HCT116 (cell line): ENCODE measurements around the gene OPCML. TPM values are rescaled to one million over a fixed set of nuclear protein-coding genes. Genes with fewer than 3 reads are reported as not detected.

Experiments
- ATAC-seq: fragments of 200-7000 bp; cut with Tn5 transposase; 2 replicates; pipeline ENCODE4 v1.9.1; 2020; ENCODE audit warnings: mild to moderate bottlenecking, moderate library complexity
- BruUV-seq: library from RNA; stranded (reverse); fragments of 400-500 nt; replicated peaks from 2 replicates; lab custom pipeline; 2021; lab: Mats Ljungman, UMichigan
- CTCF ChIA-PET: fragments of 300-600 bp; sonication (Branson Sonifier 250); formaldehyde crosslinking; loops from one replicate; lab custom pipeline; 2021; ENCODE audit warnings: antibody characterized with exemption; lab: Charles Lee
- POLR2A ChIA-PET: fragments of 300-600, 350-600 bp; sonication (Branson Sonifier 250); formaldehyde crosslinking; loops from one replicate; lab custom pipeline; 2021; ENCODE audit warnings: antibody characterized with exemption; lab: Charles Lee
- RAD21 ChIA-PET, 2 experiments: fragments of 300-600 bp; sonication (Branson Sonifier 250); formaldehyde crosslinking; loops; one replicate each; lab custom pipeline; 2023; ENCODE audit warnings: low total read pairs in 2 of 2; ENCODE audit not compliant: uncharacterized antibody in 2 of 2, unreplicated experiment in 2 of 2, low non-redundant PET in 1 of 2; lab: Charles Lee
- DNase-seq: peaks from one replicate; pipeline ENCODE4 v3.0.0-alpha.2; 2010; ENCODE audit warnings: low read depth, low spot score
- H2AFZ ChIP-seq: fragments of 200-600 bp; shearing (Covaris generic), sonication (generic); 2 replicates; pipeline ENCODE4 v1.6.1; 2017; ENCODE audit warnings: low read depth, mixed run types, mixed read lengths, antibody characterized with exemption, low read length; ENCODE audit not compliant: poor library complexity, severe bottlenecking
- H3K27ac ChIP-seq: 2 replicates; pipeline ENCODE4 v1.5.1; 2012; ENCODE audit warnings: low read depth, low read length
- H3K27me3 ChIP-seq: fragments of 200-600 bp; sonication (generic); 2 replicates; pipeline ENCODE4 v1.6.1; 2016; ENCODE audit warnings: mixed run types, low read length, mixed read lengths; ENCODE audit not compliant: insufficient read depth
- H3K36me3 ChIP-seq, 2 experiments: fragments of 200-500 bp in 1 of 2; fragments of 200-600 bp in 1 of 2; sonication (Bioruptor generic) in 1 of 2; sonication (generic) in 1 of 2; 2 replicates each; pipeline versions ENCODE4 v1.5.1 to v1.6.1; 2014 to 2016; ENCODE audit warnings: low read length in 2 of 2, inconsistent platforms in 1 of 2, mixed read lengths in 1 of 2, mixed run types in 1 of 2; ENCODE audit not compliant: insufficient read depth in 2 of 2, control insufficient read depth in 1 of 2
- H3K4me1 ChIP-seq, 2 experiments: fragments of 200-600 bp in 1 of 2; sonication (generic) in 1 of 2; 2 replicates each; pipeline versions ENCODE4 v1.5.1 to v1.6.1; 2012 to 2017; ENCODE audit warnings: low read length in 2 of 2, inconsistent platforms in 1 of 2, mild to moderate bottlenecking in 1 of 2, mixed read lengths in 1 of 2, mixed run types in 1 of 2, moderate library complexity in 1 of 2; ENCODE audit not compliant: insufficient read depth in 2 of 2, control insufficient read depth in 1 of 2
- H3K4me2 ChIP-seq: fragments of 200-600 bp; sonication (generic); 2 replicates; pipeline ENCODE4 v1.6.1; 2017; ENCODE audit warnings: mixed run types, low read length, mixed read lengths
- H3K4me3 ChIP-seq, 2 experiments: fragments of 200-600 bp in 1 of 2; sonication (generic) in 1 of 2; replicated peaks in 1 of 2; 2 replicates each; pipeline ENCODE4 v1.5.1; 2011 to 2016; ENCODE audit warnings: low read length in 2 of 2, control low read depth in 1 of 2, low read depth in 1 of 2, mild to moderate bottlenecking in 1 of 2, mixed read lengths in 1 of 2, mixed run types in 1 of 2
- H3K79me2 ChIP-seq: fragments of 200-600 bp; sonication (generic); 2 replicates; pipeline ENCODE4 v1.6.1; 2017; ENCODE audit warnings: mild to moderate bottlenecking, mixed run types, low read length, moderate library complexity, mixed read lengths; ENCODE audit not compliant: insufficient read depth
- H3K9ac ChIP-seq: fragments of 200-600 bp; sonication (generic); 2 replicates; pipeline ENCODE4 v1.6.1; 2016; ENCODE audit warnings: low read length, mixed read lengths
- H3K9me2 ChIP-seq: fragments of 200-600 bp; sonication (generic), shearing (Covaris generic); 2 replicates; pipeline ENCODE4 v1.6.1; 2017; ENCODE audit warnings: mixed run types, mild to moderate bottlenecking, moderate library complexity; ENCODE audit not compliant: insufficient read depth
- H3K9me3 ChIP-seq, 2 experiments: fragments of 200-500 bp in 1 of 2; fragments of 200-600 bp in 1 of 2; sonication (Bioruptor generic) in 1 of 2; sonication (generic) in 1 of 2; 2 replicates each; pipeline ENCODE4 v1.6.1; 2014 to 2017; ENCODE audit warnings: low read length in 2 of 2, mixed read lengths in 2 of 2, inconsistent platforms in 1 of 2, low read depth in 1 of 2, mild to moderate bottlenecking in 1 of 2, mixed run types in 1 of 2, moderate library complexity in 1 of 2; ENCODE audit not compliant: control insufficient read depth in 1 of 2, insufficient read depth in 1 of 2
- H4K20me1 ChIP-seq: fragments of 200-600 bp; sonication (generic), shearing (Covaris generic); 2 replicates; pipeline ENCODE4 v1.6.1; 2017; ENCODE audit warnings: mixed run types, mild to moderate bottlenecking, moderate library complexity; ENCODE audit not compliant: insufficient read depth
- CBX3 ChIP-seq: IDR thresholded peaks from 2 replicates; pipeline ENCODE4 v1.6.1; 2012; ENCODE audit warnings: low read depth
- CEBPB ChIP-seq: IDR thresholded peaks from 2 replicates; pipeline ENCODE4 v1.6.1; 2012; ENCODE audit warnings: low read depth
- CTCF ChIP-seq, 3 experiments: fragments of 200-600 bp in 1 of 3; sonication (generic) in 1 of 3; IDR thresholded peaks in 2 of 3; conservative IDR thresholded peaks in 1 of 3; 2 replicates each; pipeline ENCODE4 v1.5.1; 2012 to 2017; ENCODE audit warnings: low read depth in 2 of 3, low read length in 2 of 3, antibody characterized with exemption in 1 of 3, borderline replicate concordance in 1 of 3, control low read depth in 1 of 3, mild to moderate bottlenecking in 1 of 3, mixed read lengths in 1 of 3, mixed run types in 1 of 3, moderate library complexity in 1 of 3; ENCODE audit not compliant: insufficient read depth in 1 of 3
- EZH2 ChIP-seq: fragments of 200-600 bp; sonication (generic); IDR thresholded peaks from 2 replicates; pipeline ENCODE4 v1.6.1; 2017; ENCODE audit warnings: antibody characterized with exemption, mixed run types
- EZH2phosphoT487 ChIP-seq: fragments of 200-600 bp; IDR thresholded peaks from 2 replicates; pipeline ENCODE4 v1.6.1; 2018; ENCODE audit warnings: antibody characterized with exemption, borderline replicate concordance
- FOSL1 ChIP-seq: IDR thresholded peaks from 2 replicates; pipeline ENCODE4 v1.6.1; 2012; ENCODE audit warnings: low read depth
- JUND ChIP-seq: IDR thresholded peaks from 2 replicates; pipeline ENCODE4 v1.6.1; 2012
- POLR2AphosphoS5 ChIP-seq: IDR thresholded peaks from 2 replicates; pipeline ENCODE4 v1.6.1; 2011; ENCODE audit warnings: mild to moderate bottlenecking, low read depth, low read length, moderate library complexity
- RAD21 ChIP-seq: IDR thresholded peaks from 2 replicates; pipeline ENCODE4 v1.6.1; 2012; ENCODE audit warnings: low read depth, mild to moderate bottlenecking
- TCF7L2 ChIP-seq: IDR thresholded peaks from 2 replicates; pipeline ENCODE4 v1.7.0; 2011; ENCODE audit warnings: borderline replicate concordance, inconsistent platforms; ENCODE audit not compliant: insufficient read depth, insufficient read length; ENCODE audit errors: extremely low read depth
- YY1 ChIP-seq: IDR thresholded peaks from 2 replicates; pipeline ENCODE4 v1.6.1; 2011; ENCODE audit warnings: low read length, low read depth, moderate library complexity, mild to moderate bottlenecking; ENCODE audit not compliant: insufficient replicate concordance; ENCODE audit errors: extremely low read depth
- ZBTB33 ChIP-seq: IDR thresholded peaks from 2 replicates; pipeline ENCODE4 v1.6.1; 2011; ENCODE audit warnings: mild to moderate bottlenecking, low read length, moderate library complexity; ENCODE audit not compliant: insufficient replicate concordance; ENCODE audit errors: extremely low read depth
- ZFX ChIP-seq: fragments of 450-650 bp; IDR thresholded peaks from 2 replicates; pipeline ENCODE4 v1.6.1; 2017
- intact Hi-C: fragments of 100-400 bp; cut with micrococcal nuclease; formaldehyde crosslinking; loops from 2 replicates; pipeline ENCODE4 v1.10.0; 2022
- total RNA-seq: library from RNA; stranded (reverse); gene quantifications from one replicate; pipeline ENCODE4 v1.2.1, GENCODE V29; 2021; ENCODE audit not compliant: unreplicated experiment

OPCML gene
- total RNA-seq, 1 experiment from 2014 or later: not detected

- H4K20me1 ChIP-seq: no peaks in the 10 kb centered on the region
- no peak overlapping the region for H3K4me3 ChIP-seq
- no peak overlapping the region for H3K9ac ChIP-seq
- intact Hi-C loops: loop anchor here (5.0 kb wide), 1 partner anchor 747 kb away; no protein-coding TSS in a partner anchor
- H3K27ac ChIP-seq: no peak overlapping the region
- TF ChIP-seq POLR2AphosphoS5: no peak
- no peak for TF ChIP-seq FOSL1
- TF ChIP-seq JUND: no peak
- TF ChIP-seq CEBPB: no peak
- TF ChIP-seq RAD21: no peak
- TF ChIP-seq TCF7L2: no peak
- no peak for TF ChIP-seq YY1
- TF ChIP-seq CTCF (IDR thresholded peaks at IDR 0.05 in 2 of 3, conservative IDR thresholded peaks at IDR 0.05 in 1 of 3; ENCODE audit: borderline replicate concordance in 1 of 3, insufficient read depth in 1 of 3, low read depth in 2 of 3, low read length in 2 of 3): no peak
- TF ChIP-seq ZBTB33: no peak
- TF ChIP-seq EZH2: no peak
- TF ChIP-seq EZH2phosphoT487: no peak
- TF ChIP-seq ZFX: no peak
- TF ChIP-seq CBX3: no peak
- BruUV-seq: no TSS peak
- ChIA-PET RAD21 (no interaction called here), POLR2A (no interaction called here), CTCF (no interaction called here)
- H3K9me2 ChIP-seq: no peaks in the 10 kb centered on the region
- H3K4me2 ChIP-seq: no peak overlapping the region
- H3K4me1 ChIP-seq: no peaks in the 10 kb centered on the region
- H3K79me2 ChIP-seq: no peaks in the 10 kb centered on the region
- no peak overlapping the region for H2AFZ ChIP-seq
- DNase-seq: no peak
- H3K27me3 ChIP-seq: no peaks in the 10 kb centered on the region
- ATAC-seq: no peak
- no peaks in the 10 kb centered on the region for H3K36me3 ChIP-seq
- H3K9me3 ChIP-seq: peaks cover 0 to 4% of the 10 kb centered on the region in 2 experiments; a peak in 1 of 4 replicates
These were observed 456.9 kb downstream of the OPCML start for GRCh38 chr11:133075351-133075750.
